GM10266 (cell line): ENCODE data around the gene CTCF.

Experiments used
- DNase-seq: peaks from one replicate; pipeline ENCODE4 v3.0.0; 2012; ENCODE audit errors: extremely low spot score
- CTCF ChIP-seq: IDR thresholded peaks from 2 replicates; pipeline ENCODE4 v1.5.1; 2012; ENCODE audit warnings: mild to moderate bottlenecking, low read depth; ENCODE audit not compliant: control insufficient read depth, insufficient read depth; ENCODE audit errors: missing control alignments

Gene CTCF

GRCh38 chr16:67519242-67519641, 43.1 kb upstream of the CTCF start:
- TF ChIP-seq CTCF: no peak
- no peak for DNase-seq

DNA sequence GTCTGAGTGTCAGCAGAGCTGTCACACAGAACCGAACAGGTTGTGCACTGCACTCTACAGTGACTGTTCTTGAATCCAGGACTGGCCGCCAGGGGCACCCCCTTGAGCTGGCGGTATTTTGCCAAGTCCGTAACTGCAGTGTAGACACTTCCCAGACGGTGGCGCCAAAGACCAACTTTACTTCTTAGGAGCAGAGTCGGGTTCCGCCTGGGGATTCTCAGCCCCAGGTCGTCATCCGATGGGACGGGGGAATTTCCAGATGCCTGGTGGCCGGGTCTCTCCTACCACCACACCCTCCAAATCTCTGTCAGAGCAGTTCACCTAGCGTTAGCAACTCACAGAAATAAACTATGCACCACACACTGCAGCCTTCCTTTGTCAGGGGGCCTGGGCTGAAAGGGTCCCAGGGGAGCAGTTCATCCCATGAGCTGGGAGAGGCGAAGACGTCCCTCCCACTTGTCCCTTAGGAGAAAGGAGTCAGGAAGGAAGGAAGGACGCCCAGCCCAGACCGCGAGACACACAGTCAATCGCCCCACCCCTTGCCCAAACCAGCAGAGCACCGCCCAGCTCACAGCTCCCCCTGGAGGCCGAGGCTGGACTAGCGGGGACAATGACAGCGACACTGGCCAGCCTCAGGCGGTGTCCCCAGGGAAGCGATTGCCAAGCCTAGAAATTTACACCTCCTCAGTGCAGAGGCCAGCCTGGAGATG, 41.1 kb upstream of the CTCF start:
- peak; percentile 90 for DNase-seq
- TF ChIP-seq CTCF: peak; percentile 99

DNA sequence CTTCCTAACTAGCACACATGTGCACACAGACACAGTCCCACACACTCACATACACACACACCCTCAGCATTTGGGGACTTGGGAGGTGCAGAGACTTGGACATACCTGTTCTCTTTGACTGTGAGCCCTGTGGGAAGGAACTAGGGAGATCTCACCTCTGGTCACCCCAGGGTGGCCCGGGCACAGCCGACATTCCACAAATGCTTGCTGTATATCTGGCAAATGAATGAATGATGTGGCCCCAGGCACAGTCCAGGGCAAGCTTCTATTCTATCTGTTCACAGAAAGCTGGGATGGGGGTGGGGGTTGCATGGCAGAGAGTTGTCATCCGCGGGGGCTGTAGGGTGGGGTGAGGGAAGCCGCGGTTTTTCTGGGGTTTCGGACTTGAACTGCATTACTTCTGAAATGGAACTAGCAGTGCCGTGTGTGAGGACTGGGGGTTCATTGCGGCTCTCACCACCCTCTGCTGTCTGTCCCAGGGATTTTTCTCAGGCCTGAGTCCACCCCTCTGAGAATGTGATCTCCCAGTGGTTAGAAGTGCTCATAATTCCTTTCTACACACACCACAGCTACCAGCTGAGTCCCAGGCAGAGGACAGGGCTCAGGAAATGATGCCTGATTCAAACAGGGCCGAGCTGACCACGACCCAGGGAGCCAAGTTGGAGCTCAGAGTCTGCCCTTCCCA, 37.0 kb upstream of the CTCF start:
- DNase-seq: no peak
- TF ChIP-seq CTCF: no peak

DNA sequence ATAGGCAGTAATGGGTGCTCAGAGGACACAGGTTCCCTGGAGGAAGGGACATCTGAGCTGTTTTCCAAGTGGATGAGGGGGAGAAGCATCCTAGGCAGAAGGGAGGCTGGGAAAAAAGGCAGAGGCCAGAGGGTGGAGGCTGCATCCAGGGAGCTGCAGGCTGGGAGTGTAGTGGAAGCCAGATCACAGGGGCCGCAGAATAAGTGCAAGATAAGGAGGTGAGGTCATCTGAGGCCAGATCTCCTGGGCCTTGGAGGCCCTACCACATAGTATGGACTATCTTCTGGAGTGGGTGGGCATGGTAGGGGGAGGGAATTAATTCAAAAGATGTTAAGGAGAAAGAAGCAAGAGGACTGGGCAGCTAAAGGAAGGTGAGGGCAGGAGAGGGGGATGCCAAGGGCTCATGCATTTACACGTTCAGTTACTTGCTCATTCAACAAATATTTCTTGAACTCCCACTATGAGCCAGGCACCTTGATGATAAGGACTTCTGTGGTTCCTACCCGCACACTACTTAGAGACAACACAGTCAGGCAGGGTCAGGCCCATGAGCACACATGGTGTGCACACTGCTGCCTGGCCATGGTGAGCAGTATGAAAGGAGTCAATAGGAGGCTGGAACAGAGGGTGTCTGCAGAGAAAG, 36.1 kb upstream of the CTCF start:
- no peak for DNase-seq
- no peak for TF ChIP-seq CTCF

- peak; percentile 86 for DNase-seq
- TF ChIP-seq CTCF: no peak
Observed at GRCh38 chr16:67528222-67528869, 34.0 kb upstream of the CTCF start, which contains the start of gene RIPOR1. TSS of gene RIPOR1 (plus strand) at chr16:67528829. CDS start at chr16:67538447, 9,618 bp downstream.

GRCh38 chr16:67528870-67529581, 33.3 kb upstream of the CTCF start:
- DNase-seq: peak; percentile 71
- no peak for TF ChIP-seq CTCF
